K562 (cell line): ENCODE data around the gene CUX1. TPM values are rescaled to one million over a fixed set of nuclear protein-coding genes. Genes with fewer than 3 reads are reported as not detected.
A peak's percentile ranks its signal among the peaks of the same experiment; 100 is the strongest.

ENCODE experiments used
- ATAC-seq: fragments of 200-7000 bp; cut with Tn5 transposase; 3 replicates; pipeline ENCODE4 v1.9.1; 2020; ENCODE audit warnings: moderate library complexity
- BruUV-seq: library from RNA; stranded (reverse); fragments of 400-500 nt; replicated peaks from 2 replicates; lab custom pipeline; 2021; lab: Mats Ljungman, UMichigan
- CTCF ChIA-PET: fragments of 300-600 bp; formaldehyde crosslinking; extraction: SDS; loops from one replicate; lab custom pipeline; 2021; ENCODE audit warnings: low intra/inter-chr PET ratio; lab: Yijun Ruan, JAX
- POLR2A ChIA-PET: fragments of 300-600, 350-650 bp; sonication (Branson Sonifier 250); formaldehyde crosslinking; extraction: SDS; loops from one replicate; lab custom pipeline; 2021; ENCODE audit warnings: antibody characterized with exemption, inconsistent platforms; lab: Yijun Ruan, JAX
- DNase-seq, 4 experiments: peaks; one replicate each; pipeline versions ENCODE4 v3.0.0 to v3.0.0-alpha.2; 2011 to 2018; ENCODE audit warnings: low spot score in 3 of 4, mixed read lengths in 3 of 4; ENCODE audit errors: extremely low read depth in 1 of 4
- FAIRE-seq: peaks from 2 replicates; lab custom pipeline; 2011; peaks lifted over from hg19 to GRCh38; lab: Jason Lieb, UNC
- H2AFZ ChIP-seq: 2 replicates; pipeline ENCODE4 v1.6.0; 2011; ENCODE audit warnings: low read depth, low read length, control low read depth, inconsistent platforms
- H3K27ac ChIP-seq: fragments of 200-600 bp; 3 replicates; pipeline ENCODE4 v1.8.0; 2011; ENCODE audit warnings: low read depth, mild to moderate bottlenecking, control low read depth, inconsistent platforms, low read length, moderate library complexity, mixed read lengths; ENCODE audit errors: extremely low read depth
- H3K27me3 ChIP-seq, 2 experiments: fragments of 300-600 bp in 1 of 2; 2 replicates in 1 of 2; 3 replicates in 1 of 2; pipeline versions ENCODE4 v1.6.0 to v1.8.0; 2011; ENCODE audit warnings: inconsistent platforms in 2 of 2, low read length in 2 of 2, mild to moderate bottlenecking in 1 of 2, mixed read lengths in 1 of 2, moderate library complexity in 1 of 2; ENCODE audit not compliant: control insufficient read depth in 2 of 2, insufficient read depth in 2 of 2
- H3K36me3 ChIP-seq: fragments of 300-600 bp; 3 replicates; pipeline ENCODE4 v1.8.0; 2011; ENCODE audit warnings: mild to moderate bottlenecking, low read length, inconsistent platforms; ENCODE audit not compliant: control insufficient read depth, insufficient read depth
- H3K4me1 ChIP-seq, 2 experiments: fragments of 200-600 bp in 1 of 2; replicated peaks in 1 of 2; 2 replicates in 1 of 2; 3 replicates in 1 of 2; pipeline versions ENCODE4 v1.5.1 to v1.8.0; 2011; ENCODE audit warnings: inconsistent platforms in 2 of 2, low read length in 2 of 2, mild to moderate bottlenecking in 1 of 2, mixed read lengths in 1 of 2, moderate library complexity in 1 of 2; ENCODE audit not compliant: control insufficient read depth in 2 of 2, insufficient read depth in 2 of 2
- H3K4me2 ChIP-seq: 2 replicates; pipeline ENCODE4 v1.6.1; 2011; ENCODE audit warnings: low read length, control low read depth, inconsistent platforms, mixed read lengths; ENCODE audit not compliant: insufficient read depth
- H3K4me3 ChIP-seq: fragments of 200-600 bp; sonication (generic), shearing (Covaris generic); 2 replicates; pipeline ENCODE4 v1.5.1; 2016; ENCODE audit warnings: control low read depth, inconsistent platforms
- H3K79me2 ChIP-seq: fragments of 200-600 bp; 3 replicates; pipeline ENCODE4 v1.8.0; 2011; ENCODE audit warnings: low read length, inconsistent platforms; ENCODE audit not compliant: control insufficient read depth, insufficient read depth
- H3K9ac ChIP-seq, 2 experiments: 2 replicates each; pipeline versions ENCODE4 v1.6.0 to v1.6.1; 2011; ENCODE audit warnings: low read depth in 2 of 2, low read length in 2 of 2, control low read depth in 1 of 2, inconsistent platforms in 1 of 2, mild to moderate bottlenecking in 1 of 2, mixed read lengths in 1 of 2; ENCODE audit not compliant: insufficient read depth in 1 of 2
- H3K9me1 ChIP-seq: one replicate; pipeline ENCODE4 v1.6.0; 2011; ENCODE audit warnings: inconsistent platforms, mild to moderate bottlenecking, low read length, moderate library complexity; ENCODE audit not compliant: control insufficient read depth, insufficient read depth
- H3K9me3 ChIP-seq: replicated peaks from 2 replicates; pipeline ENCODE4 v1.5.1; 2011; ENCODE audit warnings: low read depth, low read length, inconsistent platforms; ENCODE audit not compliant: control insufficient read depth, insufficient read depth
- H4K20me1 ChIP-seq: replicated peaks from 2 replicates; pipeline ENCODE4 v1.6.1; 2011; ENCODE audit warnings: low read length, inconsistent platforms, mixed read lengths; ENCODE audit not compliant: control insufficient read depth, insufficient read depth
- USF1 ChIP-seq: sonication (generic); formaldehyde crosslinking; IDR thresholded peaks from 2 replicates; pipeline ENCODE4 v1.9.0; 2022; ENCODE audit warnings: mild to moderate bottlenecking, missing genetic modification reagents
- WGBS: fragments of 100-300 bp; shearing (Covaris generic); methylation state at CpG from one replicate; pipeline ENCODE4 v1.1.6; 2016; ENCODE audit warnings: low coverage, mixed read lengths; ENCODE audit not compliant: insufficient coverage; ENCODE audit errors: missing lambda C conversion rate; 5-methylcytosine and 5-hydroxymethylcytosine counted together
- in situ Hi-C: fragments of 300-500 bp; cut with MboI; formaldehyde crosslinking; loops from 4 replicates; pipeline ENCODE4 v1.15.0; 2018; ENCODE audit warnings: inconsistent platforms, mixed read lengths
- intact Hi-C: fragments of 100-400 bp; cut with micrococcal nuclease; formaldehyde crosslinking; loops from 2 replicates; pipeline ENCODE4 v1.14.2; 2022
- polyA plus RNA-seq, 8 experiments: library from polyadenylated mRNA; depleted of rRNA in 4 of 8; stranded (reverse) in 5 of 8; unstranded in 3 of 8; fragments of >200 nt; fragmentation: Nextera tagmentation in 2 of 8; fragmentation: Illumina TruSeq in 1 of 8; extraction: Ambion mirVana in 2 of 8; extraction: Trizol in 1 of 8; gene quantifications; 2 replicates each; pipeline versions ENCODE4 v1.2.1 to v1.2.3, GENCODE V29; 2011 to 2014; ENCODE audit warnings: inconsistent platforms in 1 of 8, missing spikeins in 1 of 8
- total RNA-seq, 7 experiments: library from RNA; depleted of rRNA in 6 of 7; stranded (reverse); fragments of >200 nt in 6 of 7; fragmentation: Illumina TruSeq in 2 of 7; extraction: Trizol in 2 of 7; gene quantifications; 2 replicates each; pipeline versions ENCODE4 v1.2.1 to v1.2.3, GENCODE V29; 2011 to 2021; ENCODE audit warnings: low replicate concordance in 1 of 7
- TF ChIP-seq, protein P1 (sequence below): IDR thresholded peaks from 2 replicates; pipeline ENCODE4 v1.6.1; 2011; ENCODE audit not compliant: insufficient read length; ENCODE audit errors: extremely low read depth
- TF ChIP-seq, protein P2 (sequence below): fragments of 450-650 bp; IDR thresholded peaks from 2 replicates; pipeline ENCODE4 v1.6.1; 2016

CUX1 gene
- total and polyA plus RNA-seq, 9 of the 15 experiments (the other 6 are each of a cell fraction or from before 2014, with no cell fraction given), result 3.6 to 55.3 (median 25.2) TPM

DNA sequence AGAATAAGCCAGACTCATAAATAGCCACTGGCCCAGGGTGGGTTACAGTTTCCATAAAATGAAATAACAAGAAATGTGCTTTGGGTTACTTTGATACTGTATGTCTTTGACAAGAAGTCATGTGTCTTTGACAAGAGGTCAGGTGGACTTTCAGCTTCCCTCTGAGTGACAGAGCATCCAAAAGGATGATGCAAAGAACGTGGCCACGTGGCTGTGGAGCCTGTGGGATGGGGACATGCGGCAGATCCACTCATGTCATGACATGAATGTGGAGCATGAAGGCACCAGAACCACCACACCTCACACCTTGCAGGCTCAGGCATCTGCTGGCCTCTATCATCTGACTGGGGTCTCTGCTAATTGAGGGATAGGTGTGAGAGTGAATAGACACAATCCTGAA is 37.1 kb upstream of the CUX1 start:
- no peaks in the 10 kb centered on the region; the same call in 1 of the 2 replicates for H4K20me1 ChIP-seq
- FAIRE-seq, result no peak
- no peak for ATAC-seq
- H3K36me3 ChIP-seq, result no peaks in the 10 kb centered on the region
- TF ChIP-seq, protein P1, sequence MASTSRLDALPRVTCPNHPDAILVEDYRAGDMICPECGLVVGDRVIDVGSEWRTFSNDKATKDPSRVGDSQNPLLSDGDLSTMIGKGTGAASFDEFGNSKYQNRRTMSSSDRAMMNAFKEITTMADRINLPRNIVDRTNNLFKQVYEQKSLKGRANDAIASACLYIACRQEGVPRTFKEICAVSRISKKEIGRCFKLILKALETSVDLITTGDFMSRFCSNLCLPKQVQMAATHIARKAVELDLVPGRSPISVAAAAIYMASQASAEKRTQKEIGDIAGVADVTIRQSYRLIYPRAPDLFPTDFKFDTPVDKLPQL, result no peak
- peak; percentile 32; the same call in 1 of the 2 replicates for TF ChIP-seq USF1 (CRISPR knock-in tag)
- TF ChIP-seq, protein P2, sequence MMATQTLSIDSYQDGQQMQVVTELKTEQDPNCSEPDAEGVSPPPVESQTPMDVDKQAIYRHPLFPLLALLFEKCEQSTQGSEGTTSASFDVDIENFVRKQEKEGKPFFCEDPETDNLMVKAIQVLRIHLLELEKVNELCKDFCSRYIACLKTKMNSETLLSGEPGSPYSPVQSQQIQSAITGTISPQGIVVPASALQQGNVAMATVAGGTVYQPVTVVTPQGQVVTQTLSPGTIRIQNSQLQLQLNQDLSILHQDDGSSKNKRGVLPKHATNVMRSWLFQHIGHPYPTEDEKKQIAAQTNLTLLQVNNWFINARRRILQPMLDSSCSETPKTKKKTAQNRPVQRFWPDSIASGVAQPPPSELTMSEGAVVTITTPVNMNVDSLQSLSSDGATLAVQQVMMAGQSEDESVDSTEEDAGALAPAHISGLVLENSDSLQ, result peak; percentile 59
- 3% methylated on average over 3 of the region's 3 CpGs for WGBS
- no peaks in the 10 kb centered on the region for H3K9me3 ChIP-seq
- CTCF ChIA-PET, result no interaction called here
- H2AFZ ChIP-seq, result no peak overlapping the region
- POLR2A ChIA-PET, result no interaction called here
- peaks cover 38 to 59% of the 10 kb centered on the region in 2 experiments for H3K27me3 ChIP-seq
- intact Hi-C loops (no loop called here), in situ Hi-C loops (no loop called here)
- no peak overlapping the region for H3K9ac ChIP-seq
- no TSS peak for BruUV-seq
- H3K4me2 ChIP-seq, result no peak overlapping the region
- H3K9me1 ChIP-seq, result no peaks in the 10 kb centered on the region
- peaks cover 0 to 6% of the 10 kb centered on the region in 2 experiments; a peak in 2 of 5 replicates for H3K4me1 ChIP-seq
- no peak for DNase-seq
- no peaks in the 10 kb centered on the region for H3K79me2 ChIP-seq
- no peak overlapping the region for H3K27ac ChIP-seq
- H3K4me3 ChIP-seq, result no peak overlapping the region
